ENCODE results near the gene TBXT. TPM values are rescaled to one million over a fixed set of nuclear protein-coding genes. Genes with fewer than 3 reads are reported as not detected.

Gene TBXT
- total RNA-seq, 1 experiment from 2014 or later, result not detected

GRCh38 chr6:166115609-166116008 is 52.0 kb downstream of the TBXT start:
- ChIA-PET CTCF (interaction anchor here (1.6 kb wide), 1 partner anchor 9 kb away, joined by 7 read pairs; no protein-coding TSS in a partner anchor), POLR2A (no interaction called here)
- no peaks in the 10 kb centered on the region for H3K36me3 Mint-ChIP-seq (ENCODE audit: insufficient read depth, unreplicated experiment)
- no TSS peak for BruUV-seq (replicated peaks)
- intact Hi-C loops (cut with micrococcal nuclease), result no loop called here
- H3K27ac Mint-ChIP-seq (ENCODE audit: low read depth, unreplicated experiment), result no peak overlapping the region
- TF ChIP-seq CTCF (IDR thresholded peaks at IDR 0.05; ENCODE audit: unreplicated experiment), result no peak
- H3K27me3 Mint-ChIP-seq (ENCODE audit: insufficient read depth, unreplicated experiment), result no peaks in the 10 kb centered on the region
- no peak overlapping the region for H3K4me3 Mint-ChIP-seq (ENCODE audit: unreplicated experiment)
- no peak for DNase-seq (ENCODE audit: unreplicated experiment)
- H3K4me1 Mint-ChIP-seq (ENCODE audit: insufficient read depth, unreplicated experiment), result peaks cover 8% of the 10 kb centered on the region
- H3K9me3 Mint-ChIP-seq (ENCODE audit: unreplicated experiment), result peaks cover 9% of the 10 kb centered on the region

- Mint-ChIP-seq H3K36me3 (ENCODE audit: insufficient read depth, unreplicated experiment) (no peaks in the 10 kb centered on the region), H3K4me1 (ENCODE audit: insufficient read depth, unreplicated experiment) (peaks cover 8% of the 10 kb centered on the region), H3K9me3 (ENCODE audit: unreplicated experiment) (peaks cover 8% of the 10 kb centered on the region), H3K27ac (ENCODE audit: low read depth, unreplicated experiment) (peak overlapping the region; percentile 88), H3K4me3 (ENCODE audit: unreplicated experiment) (peak overlapping the region; percentile 43), H3K27me3 (ENCODE audit: insufficient read depth, unreplicated experiment) (no peaks in the 10 kb centered on the region)
- DNase-seq (ENCODE audit: unreplicated experiment), result peak; percentile 76
- CTCF ChIA-PET, result no interaction called here
- POLR2A ChIA-PET, result no interaction called here
- BruUV-seq (replicated peaks), result no TSS peak
- no peak for TF ChIP-seq CTCF (IDR thresholded peaks at IDR 0.05; ENCODE audit: unreplicated experiment)
- intact Hi-C loops (cut with micrococcal nuclease), result no loop called here
These were observed 55.1 kb downstream of the TBXT start for GRCh38 chr6:166112580-166112979.

GRCh38 chr6:166109608-166110007 is 58.0 kb downstream of the TBXT start:
- H3K27ac Mint-ChIP-seq (ENCODE audit: low read depth, unreplicated experiment), result no peak overlapping the region
- no peaks in the 10 kb centered on the region for H3K27me3 Mint-ChIP-seq (ENCODE audit: insufficient read depth, unreplicated experiment)
- DNase-seq (ENCODE audit: unreplicated experiment), result no peak
- no TSS peak for BruUV-seq (replicated peaks)
- ChIA-PET CTCF (no interaction called here), POLR2A (no interaction called here)
- intact Hi-C loops (cut with micrococcal nuclease), result loop anchor here (10.0 kb wide), 1 partner anchor 125 kb away; no protein-coding TSS in a partner anchor
- H3K9me3 Mint-ChIP-seq (ENCODE audit: unreplicated experiment), result no peaks in the 10 kb centered on the region
- no peak overlapping the region for H3K4me3 Mint-ChIP-seq (ENCODE audit: unreplicated experiment)
- H3K36me3 Mint-ChIP-seq (ENCODE audit: insufficient read depth, unreplicated experiment), result no peaks in the 10 kb centered on the region
- H3K4me1 Mint-ChIP-seq (ENCODE audit: insufficient read depth, unreplicated experiment), result peaks cover 21% of the 10 kb centered on the region
- TF ChIP-seq CTCF (IDR thresholded peaks at IDR 0.05; ENCODE audit: unreplicated experiment), result no peak

Other genes with a start within 250 kb of the TBXT start
- gene PRR18, start 140.5 kb upstream of the TBXT start, total RNA-seq (2022), result 0.12 TPM in 1 of 2 replicates, not detected in the other
- gene SFT2D1, start 174.7 kb upstream of the TBXT start, total RNA-seq (2022), result 39.5 and 43.3 TPM in 2 replicates
- 31.8 and 33.1 TPM in 2 replicates for gene MPC1, start 215.1 kb upstream of the TBXT start, total RNA-seq (2022)

Measured in MCF 10A (cell line).